OCI-LY3 (cell line): ENCODE results near the gene RALA.

Source experiments
- CTCF ChIP-seq: fragments of 200-600, 300-600 bp; sonication (generic); IDR thresholded peaks from 2 replicates; pipeline ENCODE4 v1.5.1; 2014; ENCODE audit warnings: antibody characterized with exemption, low read length, low read depth
- EZH2phosphoT487 ChIP-seq: fragments of 200-600 bp; shearing (Covaris generic); IDR thresholded peaks from 2 replicates; pipeline ENCODE4 v1.6.1; 2018; ENCODE audit warnings: antibody characterized with exemption, mixed run types, low read depth

GRCh38 chr7:39664585-39664984, 41.2 kb downstream of the RALA start:
- TF ChIP-seq CTCF (no peak), EZH2phosphoT487 (no peak)
